Measurements from ENCODE around the gene GP1BB.

- TF ChIP-seq RFX5 (IDR thresholded peaks at IDR 0.05) (no peak), CTCF (IDR thresholded peaks at IDR 0.05) (no peak), HDAC2 (IDR thresholded peaks at IDR 0.05) (no peak), POLR2A (IDR thresholded peaks at IDR 0.05; ENCODE audit: low read length) (no peak), EP300 (IDR thresholded peaks at IDR 0.05) (no peak), HMGXB4 (CRISPR knock-in tag; IDR thresholded peaks at IDR 0.05; ENCODE audit: borderline replicate concordance) (no peak)
These were observed 4.3 kb upstream of the GP1BB start for GRCh38 chr22:19719050-19719482.

All from A549 (cell line).